ENCODE results near the gene USP33. TPM values are rescaled to one million over a fixed set of nuclear protein-coding genes. Genes with fewer than 3 reads are reported as not detected.

The USP33 gene
- total and polyA plus RNA-seq, 2 of the 13 experiments (the other 11 are each of a cell fraction or from before 2014, with no cell fraction given): 32.0 to 49.1 TPM

DNA sequence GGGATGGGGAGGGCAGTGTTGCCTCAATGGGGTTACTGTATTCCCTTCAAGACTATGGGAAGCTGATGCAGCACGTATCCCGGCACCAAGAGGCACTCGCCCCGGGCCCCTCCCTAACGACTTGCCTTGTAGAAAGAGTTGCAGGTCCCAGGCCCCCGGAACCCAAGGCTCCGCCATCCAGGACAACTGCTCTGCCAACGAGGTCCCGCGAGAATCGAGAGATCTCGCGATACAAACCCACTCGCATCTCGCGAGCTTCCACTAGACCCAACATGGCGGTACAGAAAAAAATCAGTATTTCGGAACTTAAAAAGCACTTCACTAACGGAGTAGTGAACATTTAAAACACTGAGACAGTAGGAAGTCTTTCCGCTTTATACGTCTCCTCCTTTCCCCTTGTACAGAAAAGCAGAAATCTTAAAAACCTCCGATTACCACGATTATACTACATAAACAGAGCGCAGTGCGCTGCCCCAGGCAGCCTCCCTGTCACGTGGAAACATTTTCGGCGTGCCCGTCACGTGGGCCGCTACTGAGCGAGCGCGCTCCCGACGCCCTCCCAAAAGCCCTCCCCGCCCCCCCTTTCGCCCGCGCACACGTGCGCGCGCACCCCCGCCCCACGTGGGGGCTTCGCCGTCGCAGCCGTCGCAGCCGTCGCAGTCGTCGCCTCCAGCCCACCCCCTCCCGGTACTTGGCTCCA lies 77.0 kb downstream of the USP33 start, which contains the start of gene ZZZ3 (continued):
- TF ChIP-seq, protein P1, sequence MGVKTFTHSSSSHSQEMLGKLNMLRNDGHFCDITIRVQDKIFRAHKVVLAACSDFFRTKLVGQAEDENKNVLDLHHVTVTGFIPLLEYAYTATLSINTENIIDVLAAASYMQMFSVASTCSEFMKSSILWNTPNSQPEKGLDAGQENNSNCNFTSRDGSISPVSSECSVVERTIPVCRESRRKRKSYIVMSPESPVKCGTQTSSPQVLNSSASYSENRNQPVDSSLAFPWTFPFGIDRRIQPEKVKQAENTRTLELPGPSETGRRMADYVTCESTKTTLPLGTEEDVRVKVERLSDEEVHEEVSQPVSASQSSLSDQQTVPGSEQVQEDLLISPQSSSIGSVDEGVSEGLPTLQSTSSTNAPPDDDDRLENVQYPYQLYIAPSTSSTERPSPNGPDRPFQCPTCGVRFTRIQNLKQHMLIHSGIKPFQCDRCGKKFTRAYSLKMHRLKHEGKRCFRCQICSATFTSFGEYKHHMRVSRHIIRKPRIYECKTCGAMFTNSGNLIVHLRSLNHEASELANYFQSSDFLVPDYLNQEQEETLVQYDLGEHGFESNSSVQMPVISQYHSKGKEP (CRISPR knock-in tag; IDR thresholded peaks at IDR 0.05): peak; percentile 21; the same call in 1 of the 2 replicates
- no peak for TF ChIP-seq ZKSCAN5 (CRISPR knock-in tag; IDR thresholded peaks at IDR 0.05)
- TF ChIP-seq, protein P2, sequence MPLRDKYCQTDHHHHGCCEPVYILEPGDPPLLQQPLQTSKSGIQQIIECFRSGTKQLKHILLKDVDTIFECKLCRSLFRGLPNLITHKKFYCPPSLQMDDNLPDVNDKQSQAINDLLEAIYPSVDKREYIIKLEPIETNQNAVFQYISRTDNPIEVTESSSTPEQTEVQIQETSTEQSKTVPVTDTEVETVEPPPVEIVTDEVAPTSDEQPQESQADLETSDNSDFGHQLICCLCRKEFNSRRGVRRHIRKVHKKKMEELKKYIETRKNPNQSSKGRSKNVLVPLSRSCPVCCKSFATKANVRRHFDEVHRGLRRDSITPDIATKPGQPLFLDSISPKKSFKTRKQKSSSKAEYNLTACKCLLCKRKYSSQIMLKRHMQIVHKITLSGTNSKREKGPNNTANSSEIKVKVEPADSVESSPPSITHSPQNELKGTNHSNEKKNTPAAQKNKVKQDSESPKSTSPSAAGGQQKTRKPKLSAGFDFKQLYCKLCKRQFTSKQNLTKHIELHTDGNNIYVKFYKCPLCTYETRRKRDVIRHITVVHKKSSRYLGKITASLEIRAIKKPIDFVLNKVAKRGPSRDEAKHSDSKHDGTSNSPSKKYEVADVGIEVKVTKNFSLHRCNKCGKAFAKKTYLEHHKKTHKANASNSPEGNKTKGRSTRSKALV (CRISPR knock-in tag; IDR thresholded peaks at IDR 0.05): no peak
- TF ChIP-seq NCOA2 (CRISPR knock-in tag; IDR thresholded peaks at IDR 0.05): peak; percentile 50
- TF ChIP-seq, protein P3, sequence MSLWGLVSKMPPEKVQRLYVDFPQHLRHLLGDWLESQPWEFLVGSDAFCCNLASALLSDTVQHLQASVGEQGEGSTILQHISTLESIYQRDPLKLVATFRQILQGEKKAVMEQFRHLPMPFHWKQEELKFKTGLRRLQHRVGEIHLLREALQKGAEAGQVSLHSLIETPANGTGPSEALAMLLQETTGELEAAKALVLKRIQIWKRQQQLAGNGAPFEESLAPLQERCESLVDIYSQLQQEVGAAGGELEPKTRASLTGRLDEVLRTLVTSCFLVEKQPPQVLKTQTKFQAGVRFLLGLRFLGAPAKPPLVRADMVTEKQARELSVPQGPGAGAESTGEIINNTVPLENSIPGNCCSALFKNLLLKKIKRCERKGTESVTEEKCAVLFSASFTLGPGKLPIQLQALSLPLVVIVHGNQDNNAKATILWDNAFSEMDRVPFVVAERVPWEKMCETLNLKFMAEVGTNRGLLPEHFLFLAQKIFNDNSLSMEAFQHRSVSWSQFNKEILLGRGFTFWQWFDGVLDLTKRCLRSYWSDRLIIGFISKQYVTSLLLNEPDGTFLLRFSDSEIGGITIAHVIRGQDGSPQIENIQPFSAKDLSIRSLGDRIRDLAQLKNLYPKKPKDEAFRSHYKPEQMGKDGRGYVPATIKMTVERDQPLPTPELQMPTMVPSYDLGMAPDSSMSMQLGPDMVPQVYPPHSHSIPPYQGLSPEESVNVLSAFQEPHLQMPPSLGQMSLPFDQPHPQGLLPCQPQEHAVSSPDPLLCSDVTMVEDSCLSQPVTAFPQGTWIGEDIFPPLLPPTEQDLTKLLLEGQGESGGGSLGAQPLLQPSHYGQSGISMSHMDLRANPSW (CRISPR knock-in tag; IDR thresholded peaks at IDR 0.05; ENCODE audit: borderline replicate concordance): 0 out of 2 replicates have a peak, but pooled peaks have one; percentile 47
- TF ChIP-seq ZNF256 (CRISPR knock-in tag; conservative IDR thresholded peaks at IDR 0.05): no peak
- TF ChIP-seq SP4 (CRISPR knock-in tag; IDR thresholded peaks at IDR 0.05): no peak
- peak; percentile 93 for TF ChIP-seq DMAP1 (CRISPR knock-in tag; IDR thresholded peaks at IDR 0.05)
- TF ChIP-seq HDAC2 (CRISPR knock-in tag; IDR thresholded peaks at IDR 0.05): no peak; the same call in 1 of the 2 replicates
- TF ChIP-seq ZC3H13 (CRISPR knock-in tag; IDR thresholded peaks at IDR 0.05): no peak
- TF ChIP-seq ZFP1 (CRISPR knock-in tag; IDR thresholded peaks at IDR 0.05): 0 out of 2 replicates have a peak, but pooled peaks have one; percentile 26
- no peak for TF ChIP-seq ZSCAN20 (CRISPR knock-in tag; IDR thresholded peaks at IDR 0.05; ENCODE audit: borderline replicate concordance)
- TF ChIP-seq MED8 (CRISPR knock-in tag; IDR thresholded peaks at IDR 0.05; ENCODE audit: insufficient replicate concordance): peak; percentile 20
- TF ChIP-seq CENPX (CRISPR knock-in tag; IDR thresholded peaks at IDR 0.05): no peak
- no peak for TF ChIP-seq ZNF839 (CRISPR knock-in tag; IDR thresholded peaks at IDR 0.05; ENCODE audit: borderline replicate concordance)
- TF ChIP-seq RAD21 (CRISPR knock-in tag; IDR thresholded peaks at IDR 0.05): no peak
- no peak for TF ChIP-seq EZH2 (conservative IDR thresholded peaks at IDR 0.05; ENCODE audit: low read depth, low read length)
- TF ChIP-seq, protein P4, sequence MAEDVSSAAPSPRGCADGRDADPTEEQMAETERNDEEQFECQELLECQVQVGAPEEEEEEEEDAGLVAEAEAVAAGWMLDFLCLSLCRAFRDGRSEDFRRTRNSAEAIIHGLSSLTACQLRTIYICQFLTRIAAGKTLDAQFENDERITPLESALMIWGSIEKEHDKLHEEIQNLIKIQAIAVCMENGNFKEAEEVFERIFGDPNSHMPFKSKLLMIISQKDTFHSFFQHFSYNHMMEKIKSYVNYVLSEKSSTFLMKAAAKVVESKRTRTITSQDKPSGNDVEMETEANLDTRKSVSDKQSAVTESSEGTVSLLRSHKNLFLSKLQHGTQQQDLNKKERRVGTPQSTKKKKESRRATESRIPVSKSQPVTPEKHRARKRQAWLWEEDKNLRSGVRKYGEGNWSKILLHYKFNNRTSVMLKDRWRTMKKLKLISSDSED (CRISPR knock-in tag; IDR thresholded peaks at IDR 0.05): no peak
- TF ChIP-seq, protein P5, sequence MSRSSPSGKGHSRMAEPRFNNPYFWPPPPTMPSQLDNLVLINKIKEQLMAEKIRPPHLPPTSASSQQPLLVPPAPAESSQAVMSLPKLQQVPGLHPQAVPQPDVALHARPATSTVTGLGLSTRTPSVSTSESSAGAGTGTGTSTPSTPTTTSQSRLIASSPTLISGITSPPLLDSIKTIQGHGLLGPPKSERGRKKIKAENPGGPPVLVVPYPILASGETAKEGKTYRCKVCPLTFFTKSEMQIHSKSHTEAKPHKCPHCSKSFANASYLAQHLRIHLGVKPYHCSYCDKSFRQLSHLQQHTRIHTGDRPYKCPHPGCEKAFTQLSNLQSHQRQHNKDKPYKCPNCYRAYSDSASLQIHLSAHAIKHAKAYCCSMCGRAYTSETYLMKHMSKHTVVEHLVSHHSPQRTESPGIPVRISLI (CRISPR knock-in tag; IDR thresholded peaks at IDR 0.05; ENCODE audit: borderline replicate concordance): peak; percentile 89
- TF ChIP-seq U2AF2 (IDR thresholded peaks at IDR 0.05; ENCODE audit: low read depth, low read length): no peak
- no peak for TF ChIP-seq ZNF24 (IDR thresholded peaks at IDR 0.05)
